CD4-positive, alpha-beta T cell (primary cell): ENCODE results near the gene IQCM. TPM values are rescaled to one million over a fixed set of nuclear protein-coding genes. Genes with fewer than 3 reads are reported as not detected.

ENCODE experiments used
- ATAC-seq: fragments of 200-7000 bp; cut with Tn5 transposase; one replicate; pipeline ENCODE4 v1.10.0; 2022; ENCODE audit warnings: mild to moderate bottlenecking; ENCODE audit not compliant: poor library complexity
- CTCF ChIA-PET: fragments of 350-600 bp; sonication (Branson Sonifier 250); formaldehyde crosslinking; loops from one replicate; lab custom pipeline; 2021; ENCODE audit warnings: antibody characterized with exemption, inconsistent platforms; lab: Charles Lee
- POLR2A ChIA-PET: fragments of 350-600 bp; sonication (Branson Sonifier 250); formaldehyde crosslinking; loops from one replicate; lab custom pipeline; 2021; ENCODE audit warnings: antibody characterized with exemption, inconsistent platforms; lab: Charles Lee
- DNase-seq, 14 experiments: peaks; one replicate each; pipeline ENCODE4 v3.0.0-alpha.2; 2013 to 2020; ENCODE audit warnings: mixed read lengths in 2 of 14
- H3K27ac ChIP-seq, 2 donors: one replicate each; pipeline versions ENCODE4 v1.5.1 to v1.7.0; 2013; ENCODE audit warnings: low read length in 2 of 2, low read depth in 1 of 2, mild to moderate bottlenecking in 1 of 2
- H3K27me3 ChIP-seq, 2 experiments: 1 replicate in 1 of 2; 2 replicates in 1 of 2; pipeline versions ENCODE4 v1.6.1 to v1.7.0; 2013; ENCODE audit warnings: low read length in 2 of 2, control low read depth in 1 of 2, mild to moderate bottlenecking in 1 of 2, moderate library complexity in 1 of 2; ENCODE audit not compliant: insufficient read depth in 2 of 2, control insufficient read depth in 1 of 2
- H3K36me3 ChIP-seq: one replicate; pipeline ENCODE4 v1.6.1; 2013; ENCODE audit warnings: low read length, control low read depth; ENCODE audit not compliant: insufficient read depth
- H3K4me1 ChIP-seq: one replicate; pipeline ENCODE4 v1.6.1; 2013; ENCODE audit warnings: low read length, control low read depth; ENCODE audit not compliant: insufficient read depth
- H3K4me3 ChIP-seq: one replicate; pipeline ENCODE4 v1.5.1; 2013; ENCODE audit warnings: mild to moderate bottlenecking, low read length, moderate library complexity
- H3K9me3 ChIP-seq, 2 experiments: 1 replicate in 1 of 2; 2 replicates in 1 of 2; pipeline versions ENCODE4 v1.6.1 to v1.7.0; 2013; ENCODE audit warnings: low read length in 2 of 2, mild to moderate bottlenecking in 2 of 2, control low read depth in 1 of 2, moderate library complexity in 1 of 2; ENCODE audit not compliant: control insufficient read depth in 1 of 2, insufficient read depth in 1 of 2
- H3K27ac Mint-ChIP-seq: one replicate; pipeline ENCODE4 v1.8.0; 2020; ENCODE audit warnings: mixed read lengths
- H3K27me3 Mint-ChIP-seq: one replicate; pipeline ENCODE4 v1.8.0; 2021; ENCODE audit warnings: mixed read lengths
- H3K36me3 Mint-ChIP-seq: one replicate; pipeline ENCODE4 v1.8.0; 2021; ENCODE audit warnings: low read depth, mixed read lengths
- H3K4me1 Mint-ChIP-seq: one replicate; pipeline ENCODE4 v1.8.0; 2021; ENCODE audit warnings: low read depth, mixed read lengths
- H3K4me3 Mint-ChIP-seq: one replicate; pipeline ENCODE4 v1.8.0; 2020; ENCODE audit warnings: mild to moderate bottlenecking, mixed read lengths
- H3K9me3 Mint-ChIP-seq: one replicate; pipeline ENCODE4 v1.8.0; 2020; ENCODE audit warnings: mixed read lengths
- intact Hi-C, 2 experiments: fragments of 100-400 bp; cut with DNase I in 1 of 2; cut with micrococcal nuclease in 1 of 2; formaldehyde crosslinking; loops; one replicate each; pipeline versions ENCODE4 v1.15.1 to v1.9.0; 2023 to 2025; cut with DNase I, micrococcal nuclease
- total RNA-seq, 174 experiments: library from RNA in 2 of 174; stranded (reverse) in 2 of 174; gene quantifications; one replicate each; pipeline ENCODE4 v1.2.3 and lab custom pipeline; 2021 to 2026
- TF ChIP-seq, protein P1 (sequence below): fragments of 200-600 bp; IDR thresholded peaks from one replicate; pipeline ENCODE4 v1.8.0; 2022; ENCODE audit warnings: antibody characterized with exemption, mild to moderate bottlenecking

IQCM gene
- total RNA-seq, 2 experiments from 2014 or later: not detected

DNA sequence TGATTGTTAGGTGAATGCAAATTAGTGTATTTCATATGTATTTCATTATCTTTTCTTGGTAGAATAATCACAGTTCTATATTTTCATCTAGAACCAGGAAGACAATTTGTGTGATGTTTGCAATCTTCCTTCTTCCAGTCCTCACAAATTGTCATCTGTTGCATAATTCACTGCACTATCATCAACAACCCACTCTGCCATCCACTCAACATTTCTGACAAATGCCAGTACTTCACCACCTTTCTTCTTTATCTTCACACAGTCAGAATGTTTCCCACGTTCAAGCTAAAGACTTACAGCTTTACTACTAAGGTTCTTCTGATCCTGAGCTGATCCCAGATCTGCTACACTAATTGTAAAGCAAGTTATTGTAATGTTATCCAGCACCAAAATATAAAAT, 107.8 kb downstream of the IQCM start:
- POLR2A ChIA-PET: no interaction called here
- intact Hi-C loops: no loop called here
- ATAC-seq (no peak), DNase-seq (no peak)
- Histone ChIP-seq H3K4me3 (no peak overlapping the region), H3K4me1 (no peaks in the 10 kb centered on the region), H3K36me3 (no peaks in the 10 kb centered on the region), H3K9me3 (no peaks in the 10 kb centered on the region), H3K27ac (no peak overlapping the region), H3K27me3 (no peaks in the 10 kb centered on the region)
- H3K36me3 Mint-ChIP-seq: no peaks in the 10 kb centered on the region
- TF ChIP-seq, protein P1, sequence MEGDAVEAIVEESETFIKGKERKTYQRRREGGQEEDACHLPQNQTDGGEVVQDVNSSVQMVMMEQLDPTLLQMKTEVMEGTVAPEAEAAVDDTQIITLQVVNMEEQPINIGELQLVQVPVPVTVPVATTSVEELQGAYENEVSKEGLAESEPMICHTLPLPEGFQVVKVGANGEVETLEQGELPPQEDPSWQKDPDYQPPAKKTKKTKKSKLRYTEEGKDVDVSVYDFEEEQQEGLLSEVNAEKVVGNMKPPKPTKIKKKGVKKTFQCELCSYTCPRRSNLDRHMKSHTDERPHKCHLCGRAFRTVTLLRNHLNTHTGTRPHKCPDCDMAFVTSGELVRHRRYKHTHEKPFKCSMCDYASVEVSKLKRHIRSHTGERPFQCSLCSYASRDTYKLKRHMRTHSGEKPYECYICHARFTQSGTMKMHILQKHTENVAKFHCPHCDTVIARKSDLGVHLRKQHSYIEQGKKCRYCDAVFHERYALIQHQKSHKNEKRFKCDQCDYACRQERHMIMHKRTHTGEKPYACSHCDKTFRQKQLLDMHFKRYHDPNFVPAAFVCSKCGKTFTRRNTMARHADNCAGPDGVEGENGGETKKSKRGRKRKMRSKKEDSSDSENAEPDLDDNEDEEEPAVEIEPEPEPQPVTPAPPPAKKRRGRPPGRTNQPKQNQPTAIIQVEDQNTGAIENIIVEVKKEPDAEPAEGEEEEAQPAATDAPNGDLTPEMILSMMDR: no peak
- peaks cover 2% of the 10 kb centered on the region for H3K9me3 Mint-ChIP-seq
- no peak overlapping the region for H3K4me3 Mint-ChIP-seq
- CTCF ChIA-PET: no interaction called here
- H3K4me1 Mint-ChIP-seq: no peaks in the 10 kb centered on the region
- H3K27me3 Mint-ChIP-seq: no peaks in the 10 kb centered on the region
- H3K27ac Mint-ChIP-seq: no peak overlapping the region

DNA sequence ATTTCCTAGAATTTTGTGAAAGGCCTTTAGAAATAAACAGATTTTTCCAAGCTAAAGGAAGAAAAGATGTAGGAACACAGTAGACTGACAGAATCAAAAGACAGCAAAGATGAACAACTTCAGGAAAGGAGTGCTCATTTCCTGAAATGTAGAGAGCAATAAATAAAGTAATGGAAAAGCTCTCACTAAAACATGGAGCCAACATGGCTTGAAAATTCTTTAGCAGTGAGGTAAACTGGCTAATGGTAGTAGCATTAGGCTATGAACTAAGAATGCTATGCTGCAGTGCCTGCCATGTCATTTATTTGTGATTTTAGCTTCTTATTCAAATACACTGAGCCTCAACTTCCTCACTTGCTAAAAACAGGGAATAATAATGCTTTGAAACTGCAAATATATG, 108.7 kb downstream of the IQCM start:
- Mint-ChIP-seq H3K4me1 (no peaks in the 10 kb centered on the region), H3K27me3 (no peaks in the 10 kb centered on the region), H3K9me3 (peaks cover 2% of the 10 kb centered on the region), H3K4me3 (no peak overlapping the region), H3K27ac (no peak overlapping the region), H3K36me3 (no peaks in the 10 kb centered on the region)
- Histone ChIP-seq H3K9me3 (no peaks in the 10 kb centered on the region), H3K36me3 (no peaks in the 10 kb centered on the region), H3K27ac (no peak overlapping the region), H3K4me1 (no peaks in the 10 kb centered on the region), H3K4me3 (no peak overlapping the region), H3K27me3 (no peaks in the 10 kb centered on the region)
- TF ChIP-seq, protein P1: no peak
- ChIA-PET CTCF (no interaction called here), POLR2A (no interaction called here)
- intact Hi-C loops: no loop called here
- ATAC-seq (no peak), DNase-seq (no peak)

DNA sequence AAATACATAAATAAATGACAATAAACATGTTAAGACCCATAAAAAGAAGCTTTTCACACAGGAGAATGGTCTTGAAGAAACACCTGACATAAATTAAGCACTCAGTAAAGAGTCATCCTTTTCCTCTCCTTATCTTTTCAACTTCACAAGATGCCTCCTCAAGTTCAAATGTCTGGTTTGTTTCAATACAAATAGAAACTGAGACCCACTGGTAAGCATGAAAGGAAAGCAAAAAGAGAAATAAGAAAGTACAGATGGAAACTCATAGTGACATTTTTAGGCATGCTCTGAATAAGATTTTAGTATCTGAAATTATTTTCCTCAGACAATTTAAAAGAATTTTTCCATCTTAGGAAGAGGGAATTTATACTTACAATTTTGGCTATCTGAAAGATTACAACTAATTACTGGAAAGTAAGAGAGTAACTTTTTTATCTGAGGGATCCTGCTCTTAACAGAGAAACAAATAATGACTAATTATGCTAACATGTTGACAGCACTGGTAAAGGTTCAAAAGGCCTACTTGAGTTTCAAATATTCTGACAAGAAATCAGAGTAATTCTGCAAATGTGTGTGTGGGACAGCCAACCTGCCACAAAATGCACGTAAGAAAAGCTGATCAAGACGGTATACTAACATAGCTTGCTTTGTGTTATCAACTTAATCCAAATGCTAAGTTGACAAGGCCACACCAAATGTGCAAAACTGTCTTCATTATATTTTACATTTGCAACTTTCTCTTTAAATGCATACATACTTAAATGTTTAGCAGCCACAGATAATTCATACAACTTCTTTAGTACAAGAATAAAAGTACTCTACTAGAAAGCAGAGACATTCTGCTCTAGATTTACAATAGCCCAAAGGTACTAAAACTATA, 113.0 kb downstream of the IQCM start:
- Histone ChIP-seq H3K36me3 (no peaks in the 10 kb centered on the region), H3K27me3 (no peaks in the 10 kb centered on the region), H3K4me1 (no peaks in the 10 kb centered on the region), H3K9me3 (no peaks in the 10 kb centered on the region), H3K4me3 (no peak overlapping the region), H3K27ac (no peak overlapping the region)
- intact Hi-C loops: no loop called here
- Mint-ChIP-seq H3K4me1 (no peaks in the 10 kb centered on the region), H3K27me3 (no peaks in the 10 kb centered on the region), H3K27ac (no peak overlapping the region), H3K9me3 (no peaks in the 10 kb centered on the region), H3K36me3 (no peaks in the 10 kb centered on the region), H3K4me3 (no peak overlapping the region)
- ChIA-PET POLR2A (no interaction called here), CTCF (no interaction called here)
- no peak for DNase-seq
- ATAC-seq: no peak
- TF ChIP-seq, protein P1: no peak
